GM19452 (cell line): ENCODE results near the gene DAB1.
"Not testable (repeated sequence)": the region's sequence is repeated elsewhere in the genome, so short reads cannot be mapped to it uniquely, and the experiment has no call there.

Experiments used
- ATAC-seq: cut with Tn5 transposase; IDR thresholded peaks from one replicate; pipeline ENCODE4 v1.9.1; 2021; ENCODE audit not compliant: unreplicated experiment

Gene DAB1

GRCh38 chr1:57089855-57090254 is 334.0 kb downstream of the DAB1 start:
- ATAC-seq = no peak

GRCh38 chr1:57089221-57089620 is 334.6 kb downstream of the DAB1 start:
- ATAC-seq = no peak

DNA sequence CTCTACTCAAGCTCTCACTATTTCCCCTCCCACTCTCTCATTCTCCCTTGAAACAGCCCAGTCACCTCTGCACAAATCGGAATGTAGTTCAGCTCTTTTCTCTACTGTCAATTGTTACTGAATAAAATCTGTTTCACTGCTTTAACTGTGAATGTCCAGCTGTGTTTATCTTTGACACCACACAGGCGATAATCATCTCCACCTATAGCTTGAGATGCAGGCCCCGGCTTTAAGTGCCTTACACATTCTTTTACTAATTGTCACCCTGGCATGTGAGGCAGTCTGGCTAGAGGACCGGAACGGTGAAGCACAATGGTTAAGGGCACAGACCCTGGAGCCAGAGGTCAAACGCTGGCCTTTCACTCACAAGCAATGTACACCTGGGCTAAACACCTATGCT is 335.2 kb downstream of the DAB1 start:
- no peak for ATAC-seq

- not testable (repeated sequence) for ATAC-seq
Observed at GRCh38 chr1:57087660-57088059, 336.2 kb downstream of the DAB1 start.

DNA sequence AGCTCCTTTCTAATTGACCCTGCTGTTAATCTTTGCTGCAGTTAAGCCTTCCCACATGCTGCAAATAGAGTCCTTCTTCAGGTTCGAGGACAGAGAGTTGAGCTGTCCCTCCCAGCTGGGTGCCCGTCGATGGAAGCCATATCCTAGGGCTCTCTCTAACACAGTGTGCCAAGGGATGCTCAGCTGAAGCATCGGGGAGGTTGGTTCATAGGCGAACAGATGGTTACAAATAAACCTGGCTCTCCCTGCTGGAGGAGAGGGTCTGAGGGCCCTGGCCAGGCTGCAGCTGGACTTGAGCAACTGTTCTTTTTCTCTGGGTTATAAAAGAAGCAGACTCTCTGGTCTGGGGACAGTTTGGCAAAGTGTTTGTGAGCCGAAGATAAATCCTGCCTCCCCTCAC is 337.7 kb downstream of the DAB1 start:
- no peak for ATAC-seq

DNA sequence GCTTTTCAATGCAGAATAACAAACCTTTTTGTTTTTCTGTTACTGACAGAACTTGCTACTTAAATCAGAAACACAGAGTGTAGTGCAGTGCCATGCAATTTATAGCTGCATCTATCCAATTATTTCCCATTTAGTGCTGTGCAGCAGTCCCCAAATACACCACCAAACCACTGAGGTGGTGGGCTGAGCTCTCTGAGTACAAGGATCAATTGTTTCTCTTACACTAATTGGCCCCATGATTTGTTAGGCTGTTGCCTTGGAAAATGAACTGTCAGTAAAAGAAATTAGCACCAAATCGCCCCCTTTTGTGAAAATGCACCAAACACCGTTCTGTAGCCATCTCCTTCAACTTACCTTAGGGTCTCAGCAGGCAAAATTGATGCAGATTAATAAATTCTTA is 339.2 kb downstream of the DAB1 start:
- ATAC-seq = no peak

DNA sequence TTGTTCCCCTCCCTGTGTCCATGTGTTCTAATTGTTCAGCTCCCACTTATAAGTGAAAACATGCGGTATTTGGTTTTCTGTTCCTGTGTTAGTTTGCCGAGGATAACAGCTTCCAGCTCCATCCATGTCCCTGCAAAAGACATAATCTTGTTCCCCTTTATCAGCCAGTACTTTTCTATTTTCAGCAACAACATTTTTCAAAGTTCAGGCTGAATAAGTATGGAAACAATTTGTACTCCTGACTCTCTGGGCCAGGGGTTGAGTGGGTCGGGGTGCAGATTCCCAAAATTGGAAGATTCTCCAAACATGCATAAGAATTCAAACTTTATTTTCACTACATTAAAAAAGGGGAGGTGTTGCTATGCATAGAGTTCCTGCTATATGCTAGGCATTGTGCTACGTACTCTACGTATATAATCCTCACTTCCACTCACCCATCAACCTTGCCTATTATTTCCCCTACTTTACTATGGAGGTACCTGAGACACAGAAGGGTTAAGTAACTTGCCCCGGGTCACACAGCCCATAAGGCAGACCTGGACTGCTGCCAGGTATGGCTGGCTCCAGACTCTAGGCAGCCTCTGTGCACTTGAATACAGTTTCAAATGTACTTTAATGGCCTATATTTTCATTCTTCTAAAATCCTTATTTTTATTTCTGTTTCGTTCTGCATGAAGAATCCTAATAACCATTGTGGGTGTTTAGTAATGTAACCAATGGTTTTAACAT is 341.0 kb downstream of the DAB1 start:
- no peak for ATAC-seq

GRCh38 chr1:57079454-57080157 is 344.3 kb downstream of the DAB1 start:
- no peak for ATAC-seq

DNA sequence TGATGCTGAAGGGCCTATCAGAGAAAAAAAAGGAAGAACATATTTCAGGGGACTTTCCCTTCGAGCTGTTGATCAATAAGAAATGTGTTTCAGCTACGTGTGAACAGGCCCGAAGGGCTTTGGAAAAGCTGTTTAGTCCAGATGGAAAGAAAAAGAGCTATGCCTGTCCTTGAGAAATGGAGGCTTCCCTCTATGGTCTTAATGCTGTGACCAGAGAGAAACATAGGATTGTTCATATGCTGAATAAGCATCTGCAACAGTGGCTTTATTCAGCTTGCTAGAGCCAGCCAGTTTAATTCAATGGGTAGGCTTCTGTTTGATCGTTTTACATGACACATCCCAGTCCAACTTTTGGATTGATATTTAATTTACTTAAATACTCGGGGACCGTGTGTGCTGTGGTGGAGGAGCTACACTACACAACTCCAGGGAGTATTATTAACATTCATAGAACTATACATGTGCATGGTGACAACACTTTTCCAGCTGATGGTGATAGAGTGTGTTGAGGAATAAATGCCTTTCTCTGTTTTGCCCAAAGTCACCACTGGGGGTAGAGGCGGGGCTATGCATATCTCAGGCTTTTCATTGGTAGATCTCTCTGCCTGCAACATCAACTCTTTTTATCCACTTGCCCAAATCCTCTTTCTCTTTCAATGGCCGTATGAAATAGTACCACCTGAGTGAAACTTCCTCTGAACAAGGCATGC is 351.3 kb downstream of the DAB1 start:
- no peak for ATAC-seq

DNA sequence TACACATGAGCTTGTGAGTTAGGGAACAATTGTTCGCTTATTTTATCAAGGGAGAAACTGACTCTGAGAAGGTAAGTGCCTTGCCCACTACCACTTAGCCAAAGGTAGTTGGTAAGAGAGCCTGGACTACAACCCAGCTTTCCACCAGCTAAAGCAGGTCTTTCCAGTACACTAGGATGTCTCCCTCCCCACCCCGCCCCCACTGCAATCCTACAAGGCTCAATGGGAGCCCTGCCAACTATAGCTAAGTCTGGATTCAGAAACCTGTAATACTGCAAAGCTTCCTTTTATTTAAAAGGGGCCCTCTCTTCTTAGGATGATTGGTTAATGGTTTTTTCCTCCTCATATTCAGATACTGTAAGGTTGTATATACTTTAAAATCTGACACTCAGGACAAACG is 356.0 kb downstream of the DAB1 start:
- no peak for ATAC-seq

DNA sequence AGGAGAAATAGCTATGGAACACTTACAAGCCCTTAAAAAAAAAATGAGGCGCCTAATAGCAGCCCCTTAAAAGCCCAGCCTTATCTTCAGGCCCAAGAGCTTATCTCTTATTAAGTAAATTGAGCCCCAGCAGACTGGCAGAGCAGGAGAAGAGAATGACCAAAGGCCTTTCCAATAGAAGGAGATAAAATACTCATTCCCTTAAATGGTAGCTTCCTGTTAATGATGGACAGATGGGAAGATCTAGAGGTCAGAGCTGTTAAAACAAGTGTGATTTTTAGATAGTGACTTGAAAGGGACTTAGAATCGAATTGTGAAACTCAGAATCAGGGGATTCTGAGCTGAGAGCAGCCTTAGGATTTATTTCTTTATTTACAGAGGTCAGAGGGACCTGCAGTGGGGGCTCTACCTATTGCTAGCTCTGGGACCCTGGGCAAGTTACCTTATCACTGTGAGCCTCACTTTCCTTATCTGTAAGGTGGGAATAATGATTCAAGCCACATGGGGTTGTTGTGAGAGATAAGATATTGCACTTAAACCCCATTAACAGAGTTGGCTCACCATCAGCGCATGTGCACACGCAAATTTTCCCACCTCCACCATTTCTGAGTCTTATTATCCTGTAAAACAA is 356.8 kb downstream of the DAB1 start:
- no peak for ATAC-seq

DNA sequence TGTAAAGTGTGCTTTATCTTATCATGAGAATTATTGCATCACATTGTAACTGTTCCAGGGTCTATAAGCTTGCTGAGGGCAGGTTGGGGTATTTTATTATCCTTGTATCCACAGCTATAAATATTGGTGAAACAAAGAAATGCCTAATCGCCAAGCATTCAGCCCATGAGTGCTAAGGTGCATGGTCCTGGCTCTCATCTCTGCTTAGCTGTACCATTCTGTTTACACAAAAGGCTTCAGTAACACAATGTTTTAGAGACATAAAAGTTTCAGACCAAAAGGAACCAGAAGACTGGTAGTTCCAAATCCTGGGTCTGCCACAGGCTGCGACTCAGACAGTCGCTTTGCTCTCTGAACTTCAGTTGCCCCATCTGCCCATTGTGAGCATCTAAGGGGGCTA is 358.4 kb downstream of the DAB1 start:
- ATAC-seq = no peak

DNA sequence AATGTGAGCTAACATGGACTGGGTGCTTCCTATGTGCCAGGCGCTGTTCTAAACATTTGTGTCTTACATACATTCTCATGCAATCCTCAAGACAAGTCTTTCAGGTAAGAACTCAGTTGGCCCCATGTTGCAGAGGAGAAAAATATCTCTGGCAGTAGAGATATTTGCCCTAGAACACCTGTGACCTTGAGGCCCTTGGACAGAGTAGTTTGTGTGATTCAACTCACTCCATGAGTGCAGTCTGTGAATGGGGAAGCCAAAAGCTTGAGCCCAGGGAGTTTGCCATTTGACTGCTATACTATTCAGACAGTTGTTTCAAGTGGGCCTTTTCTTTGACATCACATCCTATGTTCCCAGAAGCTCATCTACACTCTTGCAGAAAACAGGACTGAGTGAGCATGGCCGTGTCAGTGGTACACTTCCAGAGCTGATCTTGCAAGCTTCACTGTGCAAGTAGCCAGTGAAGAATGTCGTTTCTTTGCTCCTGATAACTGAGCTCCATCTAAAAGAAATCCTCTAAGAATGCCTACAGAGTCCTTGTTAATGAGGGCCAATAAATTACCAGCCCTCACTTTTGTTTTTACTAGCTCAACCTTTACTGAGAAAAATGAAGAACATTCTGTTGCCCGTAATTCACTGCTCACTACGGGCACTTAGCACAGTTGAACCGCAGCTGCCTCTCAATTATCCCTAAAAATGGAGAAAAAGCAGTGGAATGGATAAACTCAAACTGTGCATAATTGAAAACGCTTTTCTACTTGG is 359.3 kb downstream of the DAB1 start:
- ATAC-seq = no peak

DNA sequence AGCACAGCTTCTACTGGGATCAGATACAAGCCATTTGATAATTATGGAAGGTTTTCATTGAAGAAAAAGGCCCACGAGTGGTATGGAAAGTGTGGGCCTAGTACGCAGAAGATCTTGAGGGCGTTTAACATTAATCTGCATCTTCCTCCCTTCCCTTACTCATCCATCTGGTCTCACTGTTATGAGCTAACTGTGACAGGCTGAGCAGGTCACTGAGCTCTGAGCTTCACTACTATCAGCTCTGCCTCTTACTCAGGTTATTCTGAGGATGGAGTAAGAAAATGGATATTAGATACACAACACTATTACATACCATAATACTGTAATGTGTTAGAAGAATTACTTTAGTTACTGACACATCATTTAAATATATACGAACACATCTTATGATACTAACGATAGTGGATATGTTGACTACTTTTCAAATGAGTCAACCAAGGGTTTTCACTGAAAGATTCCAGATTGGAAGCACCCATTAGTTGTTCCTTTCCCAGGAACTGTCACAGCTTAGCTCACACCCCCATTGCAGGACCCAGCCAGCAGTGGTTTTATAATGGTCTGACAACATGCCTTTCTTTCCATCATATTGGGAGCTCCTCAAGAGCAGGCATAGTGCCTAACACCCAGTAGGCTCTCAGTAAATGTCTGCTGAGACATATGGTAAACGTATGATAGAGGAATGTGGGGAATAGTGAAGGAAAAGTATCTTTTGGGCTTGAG is 360.3 kb downstream of the DAB1 start:
- no peak for ATAC-seq

- ATAC-seq = no peak
Observed at GRCh38 chr1:57061369-57061768, 362.5 kb downstream of the DAB1 start.

- ATAC-seq = no peak
Observed at GRCh38 chr1:57060451-57060850, 363.4 kb downstream of the DAB1 start.

DNA sequence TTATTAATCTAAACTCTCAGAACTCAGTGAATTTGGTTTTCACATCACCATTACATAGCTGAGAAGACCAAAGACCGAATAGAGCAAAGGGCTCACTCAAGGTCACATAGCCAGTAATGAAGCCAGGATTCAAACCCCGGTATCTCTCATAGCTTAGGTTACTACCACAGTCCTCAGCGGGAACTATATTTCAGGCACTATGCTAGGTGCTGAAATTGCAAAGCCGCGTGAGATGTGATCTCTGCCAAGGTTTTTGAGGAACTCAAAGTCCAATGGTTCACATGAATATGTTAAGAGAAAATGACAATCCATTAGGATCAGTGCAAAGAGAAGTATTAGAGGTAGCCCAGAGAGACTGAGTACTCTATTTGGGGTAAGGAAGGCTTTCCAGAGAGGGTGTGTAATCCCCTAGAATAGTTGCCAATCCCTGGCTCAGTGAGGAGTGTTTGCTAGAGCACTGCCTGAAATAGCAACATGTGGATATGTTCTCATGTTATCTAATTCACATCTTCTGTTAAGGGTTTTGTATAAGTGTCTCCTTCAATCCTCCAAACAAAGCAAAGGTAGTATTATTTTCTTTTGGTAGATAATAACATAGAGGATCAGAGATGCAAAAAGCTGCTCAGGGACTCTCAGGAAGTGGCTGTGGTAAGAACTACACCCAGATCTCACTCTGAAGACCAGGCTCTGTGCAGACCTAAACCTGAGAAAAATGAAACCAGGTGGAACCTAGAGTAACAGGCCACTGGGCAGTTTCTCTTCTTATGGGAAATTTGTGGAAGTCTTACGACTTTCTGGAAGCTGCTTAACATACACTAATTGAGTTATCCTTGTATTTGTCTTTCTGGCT is 365.0 kb downstream of the DAB1 start:
- ATAC-seq = no peak

DNA sequence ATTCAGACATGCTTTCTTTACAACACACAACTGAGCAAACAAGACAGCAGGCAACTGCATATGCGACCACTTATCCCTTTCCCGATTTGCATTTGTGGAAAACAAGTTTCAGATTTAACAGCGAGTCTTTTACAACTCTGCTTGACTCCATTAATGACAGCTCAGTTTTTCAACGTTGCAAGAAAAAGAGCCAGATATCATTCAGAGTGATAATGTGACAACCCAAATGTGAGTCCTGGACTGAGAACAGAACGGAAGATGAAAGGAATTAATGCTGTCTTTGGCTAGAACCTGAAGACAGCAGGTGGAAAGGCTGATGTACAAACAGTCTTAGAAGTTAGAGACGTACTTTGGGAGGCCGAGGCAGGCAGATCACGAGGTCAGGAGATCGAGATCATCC is 375.0 kb downstream of the DAB1 start:
- ATAC-seq = no peak

- no peak for ATAC-seq
Observed at GRCh38 chr1:57046462-57046861, 377.4 kb downstream of the DAB1 start.
